Activated CD4-positive, alpha-beta T cell treated with anti-CD3 and anti-CD28 coated beads, Interleukin-2, amount 10 ng/mL, durations not matched to agents 24 days and 14 days (primary cell): ENCODE data around the gene PBOV1. TPM values are rescaled to one million over a fixed set of nuclear protein-coding genes. Genes with fewer than 3 reads are reported as not detected.

Source experiments
- DNase-seq: peaks from one replicate; pipeline ENCODE4 v3.0.0; 2022
- H3K27ac Mint-ChIP-seq: one replicate; pipeline ENCODE4 v1.8.0; 2022; ENCODE audit warnings: mild to moderate bottlenecking, mixed read lengths
- H3K27me3 Mint-ChIP-seq: one replicate; pipeline ENCODE4 v1.8.0; 2022; ENCODE audit warnings: mixed read lengths
- H3K36me3 Mint-ChIP-seq: one replicate; pipeline ENCODE4 v1.8.0; 2022; ENCODE audit warnings: low read depth, mild to moderate bottlenecking, mixed read lengths
- H3K4me1 Mint-ChIP-seq: one replicate; pipeline ENCODE4 v1.8.0; 2021; ENCODE audit warnings: mixed read lengths
- H3K4me3 Mint-ChIP-seq: one replicate; pipeline ENCODE4 v1.8.0; 2022; ENCODE audit warnings: mild to moderate bottlenecking, moderate library complexity, mixed read lengths
- H3K9me3 Mint-ChIP-seq: one replicate; pipeline ENCODE4 v1.8.0; 2021; ENCODE audit warnings: mixed read lengths
- intact Hi-C: fragments of 100-400 bp; cut with micrococcal nuclease; formaldehyde crosslinking; loops from one replicate; pipeline ENCODE4 v1.15.1; 2023
- total RNA-seq: library from RNA; stranded (reverse); gene quantifications from 2 replicates; pipeline ENCODE4 v1.2.3, GENCODE V29; 2022

PBOV1 gene
- not detected in 2 replicates for total RNA-seq

DNA sequence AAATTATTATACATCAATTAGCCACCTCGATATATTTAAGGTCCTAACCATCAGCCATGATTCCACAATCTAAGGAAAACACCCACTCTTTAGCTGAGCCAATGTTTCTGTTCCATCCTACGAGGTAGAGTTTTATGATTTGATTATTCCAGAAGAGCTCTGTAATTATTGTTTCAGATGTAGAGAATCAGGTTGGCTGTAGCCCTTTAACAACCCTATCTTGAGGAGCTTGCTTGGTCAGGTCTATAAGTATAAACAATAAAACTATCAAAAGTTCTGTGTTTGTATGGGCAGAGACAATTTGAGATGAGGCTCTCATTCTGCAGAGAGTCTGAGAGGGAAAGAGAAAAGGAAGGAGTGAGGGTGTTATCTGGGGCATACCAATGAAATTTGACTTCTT, at the start of gene PBOV1:
Gene PBOV1, minus strand, starts transcription at position 43 of the 400 bp plus-strand sequence. CDS start 96 bp downstream, outside the sequence.
- no peaks in the 10 kb centered on the region for H3K4me1 Mint-ChIP-seq
- no peak within 1 kb of the TSS for H3K27ac Mint-ChIP-seq
- DNase-seq, result no peak
- no peak within 1 kb of the TSS for H3K4me3 Mint-ChIP-seq
- H3K36me3 Mint-ChIP-seq, result no peaks in the 10 kb centered on the region
- no peaks in the 10 kb centered on the region for H3K9me3 Mint-ChIP-seq
- intact Hi-C loops, result no loop called here
- peaks cover 30% of the 10 kb centered on the region for H3K27me3 Mint-ChIP-seq

DNA sequence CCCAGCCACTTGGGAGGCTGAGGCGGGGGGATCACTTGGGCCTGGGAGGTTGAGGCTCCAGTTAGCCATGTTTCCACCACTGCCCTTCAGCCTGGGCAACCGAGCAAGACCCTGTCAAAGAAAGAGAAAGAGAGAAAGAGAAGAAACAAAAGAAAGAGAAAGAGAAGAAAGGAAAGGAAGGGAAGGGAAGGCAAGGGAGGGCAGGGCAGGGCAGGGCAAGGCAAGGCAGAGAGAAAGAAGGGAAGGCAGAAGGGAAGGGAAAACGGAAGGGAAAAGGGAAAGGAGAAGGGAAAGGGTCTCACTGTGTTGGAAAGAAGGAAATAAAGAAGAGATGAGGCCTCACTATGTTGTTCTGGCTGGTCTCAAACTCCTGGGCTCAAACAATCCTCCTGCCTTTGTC, 47.8 kb upstream of the PBOV1 start:
- Mint-ChIP-seq H3K27ac (no peak overlapping the region), H3K36me3 (no peaks in the 10 kb centered on the region)

DNA sequence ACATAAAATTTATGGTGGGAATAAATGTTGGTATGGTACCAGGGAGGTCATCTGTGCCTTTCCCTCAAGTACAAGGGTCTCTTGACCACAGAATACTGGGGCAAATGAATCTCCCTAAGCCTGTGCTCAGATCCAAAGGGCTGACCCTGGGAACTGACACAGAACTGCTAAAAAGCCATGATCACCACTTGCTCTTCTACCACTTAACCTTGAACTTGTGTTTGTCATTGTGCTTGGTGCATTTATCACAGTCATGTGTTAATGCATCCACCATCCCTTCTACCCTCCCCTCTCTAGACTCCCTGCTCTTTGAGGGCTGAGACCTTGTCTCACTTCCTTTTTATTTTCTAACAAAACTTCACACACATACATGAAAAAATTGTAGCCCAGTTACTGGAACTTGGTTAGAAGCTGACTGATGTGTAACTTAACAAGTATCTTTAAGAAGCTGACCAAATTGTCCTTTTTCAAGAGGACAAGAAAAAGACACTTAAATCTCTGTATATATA, 46.1 kb upstream of the PBOV1 start:
- Mint-ChIP-seq H3K27ac (no peak overlapping the region), H3K4me1 (no peaks in the 10 kb centered on the region), H3K4me3 (no peak overlapping the region), H3K9me3 (no peaks in the 10 kb centered on the region), H3K36me3 (no peaks in the 10 kb centered on the region), H3K27me3 (peaks cover 4% of the 10 kb centered on the region)
- DNase-seq, result no peak
- intact Hi-C loops, result no loop called here

More for the DNA sequence above, 47.8 kb upstream of the PBOV1 start:
- H3K9me3 Mint-ChIP-seq, result no peaks in the 10 kb centered on the region
- intact Hi-C loops, result no loop called here
- H3K27me3 Mint-ChIP-seq, result peaks cover 5% of the 10 kb centered on the region
- no peaks in the 10 kb centered on the region for H3K4me1 Mint-ChIP-seq
- DNase-seq, result no peak
- no peak overlapping the region for H3K4me3 Mint-ChIP-seq

DNA sequence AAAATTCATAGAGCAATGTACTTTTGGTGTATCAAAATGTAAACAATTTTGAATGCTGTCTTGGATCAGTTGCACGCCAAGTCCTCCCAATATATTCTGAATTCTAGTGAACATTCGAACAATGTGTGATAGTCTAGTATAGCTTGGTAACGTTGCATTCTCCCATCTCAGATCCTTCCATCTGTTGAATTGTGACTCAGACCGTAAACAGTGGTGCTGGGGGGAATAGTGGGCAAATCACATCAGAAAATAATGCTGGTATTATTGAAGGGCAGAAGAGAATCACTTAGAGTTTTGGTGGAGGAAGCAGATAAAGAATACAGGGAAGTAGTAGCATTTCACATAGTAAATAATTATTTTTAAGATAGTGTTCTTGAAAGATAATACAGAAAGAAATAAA, 45.7 kb upstream of the PBOV1 start:
- intact Hi-C loops, result no loop called here
- Mint-ChIP-seq H3K27me3 (peaks cover 4% of the 10 kb centered on the region), H3K9me3 (no peaks in the 10 kb centered on the region), H3K36me3 (no peaks in the 10 kb centered on the region), H3K4me3 (no peak overlapping the region), H3K4me1 (no peaks in the 10 kb centered on the region), H3K27ac (no peak overlapping the region)
- DNase-seq, result no peak

DNA sequence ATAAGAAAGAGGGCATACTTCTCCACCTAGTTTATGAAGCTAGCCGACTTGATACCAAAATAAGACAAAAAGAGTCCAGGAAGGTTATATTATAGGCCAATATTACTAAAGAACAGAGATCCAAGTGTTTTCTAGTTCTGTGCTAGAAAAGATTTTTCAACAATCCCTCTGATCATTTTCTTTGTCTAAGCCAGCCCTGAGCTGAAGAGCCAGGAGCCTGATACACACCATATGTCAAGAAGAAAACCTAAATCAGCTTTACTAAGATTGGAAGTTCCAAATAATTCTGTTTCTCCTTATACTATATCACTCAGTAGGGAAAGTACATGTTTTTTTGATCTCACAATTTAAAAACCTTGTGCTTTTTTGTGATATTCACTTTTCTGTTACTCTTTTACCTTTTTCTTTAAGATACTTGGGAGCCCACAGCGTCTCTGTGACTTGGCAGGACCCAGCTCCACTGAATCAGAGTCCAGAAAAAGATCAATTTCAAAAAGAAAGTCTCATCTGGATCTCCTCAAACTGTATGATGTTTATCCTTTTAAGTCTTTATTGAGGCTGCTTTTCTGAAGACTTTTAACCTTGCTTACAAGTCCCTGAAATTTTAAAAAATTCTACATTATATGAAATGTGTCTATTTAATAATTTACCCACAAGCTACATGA, 43.0 kb upstream of the PBOV1 start:
- no peaks in the 10 kb centered on the region for H3K4me1 Mint-ChIP-seq
- H3K36me3 Mint-ChIP-seq, result no peaks in the 10 kb centered on the region
- no peak overlapping the region for H3K27ac Mint-ChIP-seq
- peaks cover 4% of the 10 kb centered on the region for H3K27me3 Mint-ChIP-seq
- H3K4me3 Mint-ChIP-seq, result no peak overlapping the region
- intact Hi-C loops, result no loop called here
- DNase-seq, result no peak
- H3K9me3 Mint-ChIP-seq, result no peaks in the 10 kb centered on the region

DNA sequence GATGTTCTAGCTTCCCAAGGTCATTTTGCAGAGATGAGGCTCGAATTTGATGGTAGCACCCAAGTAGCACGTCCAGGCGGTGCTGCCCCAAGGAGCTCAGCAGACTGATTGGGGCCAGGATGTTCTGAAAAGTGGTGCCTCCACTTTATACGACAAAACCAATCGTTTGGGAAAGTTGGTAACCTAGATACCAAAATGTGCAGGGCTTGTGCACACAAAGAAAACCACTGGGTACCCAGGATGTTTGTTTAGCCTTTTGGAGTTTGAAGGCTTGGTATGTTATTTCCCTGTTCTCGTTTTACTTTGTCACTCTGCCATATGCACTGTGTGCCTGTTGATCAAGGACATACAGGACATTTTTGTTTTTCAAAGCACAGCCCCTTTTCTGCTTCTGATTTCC, 40.7 kb upstream of the PBOV1 start:
- Mint-ChIP-seq H3K4me3 (no peak overlapping the region), H3K27ac (no peak overlapping the region), H3K4me1 (no peaks in the 10 kb centered on the region), H3K36me3 (no peaks in the 10 kb centered on the region), H3K9me3 (no peaks in the 10 kb centered on the region), H3K27me3 (peaks cover 2% of the 10 kb centered on the region)
- intact Hi-C loops, result no loop called here
- no peak for DNase-seq

DNA sequence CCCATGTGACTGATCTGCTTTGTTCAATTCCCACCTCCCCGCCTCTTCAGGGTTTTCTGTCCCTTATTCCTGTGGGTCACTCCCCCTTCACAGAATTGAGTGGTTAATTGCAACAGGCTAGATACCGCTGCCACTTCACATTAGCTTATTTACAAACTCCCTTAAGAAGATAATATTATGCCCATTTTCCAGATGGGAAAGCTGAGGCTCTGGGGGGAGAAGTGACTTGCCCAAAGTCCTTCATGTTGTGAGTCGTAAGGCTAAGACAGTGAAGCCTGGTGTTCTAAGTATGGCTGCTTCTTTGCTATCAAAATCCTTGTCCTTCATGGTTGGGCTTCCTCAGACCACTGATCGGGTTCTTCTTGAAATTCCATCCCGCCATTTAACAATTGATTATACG, 39.9 kb upstream of the PBOV1 start:
- H3K4me3 Mint-ChIP-seq, result no peak overlapping the region
- DNase-seq, result no peak
- no peaks in the 10 kb centered on the region for H3K4me1 Mint-ChIP-seq
- H3K9me3 Mint-ChIP-seq, result no peaks in the 10 kb centered on the region
- intact Hi-C loops, result no loop called here
- peaks cover 2% of the 10 kb centered on the region for H3K27me3 Mint-ChIP-seq
- H3K27ac Mint-ChIP-seq, result no peak overlapping the region
- no peaks in the 10 kb centered on the region for H3K36me3 Mint-ChIP-seq

DNA sequence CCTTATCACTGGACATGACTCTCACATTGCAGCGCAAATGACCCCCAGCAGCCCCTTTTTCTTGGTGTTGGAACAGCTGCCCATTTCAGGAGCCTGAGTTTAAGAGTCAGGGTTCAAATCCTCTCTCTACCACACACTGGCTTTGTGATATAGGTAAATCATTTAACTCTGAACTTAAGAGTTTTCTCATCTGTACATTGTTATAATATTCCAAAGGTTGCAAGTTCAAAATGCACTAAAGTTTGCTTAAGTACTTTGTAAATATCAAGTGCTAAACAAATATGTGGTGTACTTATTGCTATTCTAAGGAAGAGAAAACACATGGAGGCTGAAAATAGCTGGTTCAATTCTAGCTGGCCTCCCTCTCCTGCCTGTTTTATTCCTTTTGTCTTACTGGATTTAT, 39.3 kb upstream of the PBOV1 start:
- H3K9me3 Mint-ChIP-seq, result no peaks in the 10 kb centered on the region

DNA sequence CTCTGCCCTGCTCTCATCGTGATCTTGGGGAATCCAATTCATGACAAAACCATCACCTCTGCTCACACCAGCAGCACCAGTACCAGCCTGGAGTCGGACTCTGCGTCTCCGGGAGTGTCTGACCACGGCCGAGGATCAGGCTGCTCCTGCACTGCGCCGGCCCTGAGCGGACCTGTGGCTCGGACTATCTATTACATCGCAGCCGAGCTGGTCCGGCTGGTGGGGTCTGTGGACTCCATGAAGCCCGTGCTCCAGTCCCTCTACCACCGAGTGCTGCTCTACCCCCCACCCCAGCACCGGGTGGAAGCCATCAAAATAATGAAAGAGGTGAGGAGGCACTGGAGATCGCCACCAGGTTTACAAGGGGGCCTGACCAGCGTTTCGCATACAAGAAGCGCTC, 37.2 kb upstream of the PBOV1 start:
- no peaks in the 10 kb centered on the region for H3K36me3 Mint-ChIP-seq
- no peak overlapping the region for H3K4me3 Mint-ChIP-seq
- intact Hi-C loops, result no loop called here
- no peaks in the 10 kb centered on the region for H3K4me1 Mint-ChIP-seq
- H3K27ac Mint-ChIP-seq, result no peak overlapping the region
- peaks cover 4% of the 10 kb centered on the region for H3K27me3 Mint-ChIP-seq
- no peaks in the 10 kb centered on the region for H3K9me3 Mint-ChIP-seq
- DNase-seq, result no peak

More for the DNA sequence above, 39.3 kb upstream of the PBOV1 start:
- DNase-seq, result no peak
- Mint-ChIP-seq H3K4me3 (no peak overlapping the region), H3K27ac (no peak overlapping the region), H3K27me3 (peaks cover 2% of the 10 kb centered on the region), H3K4me1 (no peaks in the 10 kb centered on the region), H3K36me3 (no peaks in the 10 kb centered on the region)
- intact Hi-C loops, result no loop called here

DNA sequence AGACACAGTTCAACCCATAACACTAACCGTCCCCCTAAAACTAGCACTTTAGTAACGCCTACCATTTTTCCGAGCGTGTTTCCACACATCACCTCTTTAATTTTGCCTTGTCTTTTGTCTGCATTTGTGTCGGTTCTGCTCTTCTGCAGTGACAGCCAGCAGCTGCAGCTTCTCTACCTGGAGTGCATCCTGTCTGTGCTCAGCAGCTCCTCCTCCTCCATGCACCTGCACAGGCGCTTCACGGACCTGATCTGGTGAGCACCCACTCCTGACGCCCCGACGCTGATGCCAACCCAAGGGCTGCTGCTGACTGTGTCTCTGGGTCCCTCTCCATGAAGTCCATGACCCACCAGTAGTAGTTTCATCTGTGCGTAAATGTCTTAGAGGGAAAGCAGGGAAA, 35.4 kb upstream of the PBOV1 start:
- Mint-ChIP-seq H3K4me3 (no peak overlapping the region), H3K27me3 (peaks cover 2% of the 10 kb centered on the region), H3K4me1 (no peaks in the 10 kb centered on the region), H3K36me3 (no peaks in the 10 kb centered on the region), H3K27ac (no peak overlapping the region), H3K9me3 (no peaks in the 10 kb centered on the region)
- intact Hi-C loops, result no loop called here
- no peak for DNase-seq

DNA sequence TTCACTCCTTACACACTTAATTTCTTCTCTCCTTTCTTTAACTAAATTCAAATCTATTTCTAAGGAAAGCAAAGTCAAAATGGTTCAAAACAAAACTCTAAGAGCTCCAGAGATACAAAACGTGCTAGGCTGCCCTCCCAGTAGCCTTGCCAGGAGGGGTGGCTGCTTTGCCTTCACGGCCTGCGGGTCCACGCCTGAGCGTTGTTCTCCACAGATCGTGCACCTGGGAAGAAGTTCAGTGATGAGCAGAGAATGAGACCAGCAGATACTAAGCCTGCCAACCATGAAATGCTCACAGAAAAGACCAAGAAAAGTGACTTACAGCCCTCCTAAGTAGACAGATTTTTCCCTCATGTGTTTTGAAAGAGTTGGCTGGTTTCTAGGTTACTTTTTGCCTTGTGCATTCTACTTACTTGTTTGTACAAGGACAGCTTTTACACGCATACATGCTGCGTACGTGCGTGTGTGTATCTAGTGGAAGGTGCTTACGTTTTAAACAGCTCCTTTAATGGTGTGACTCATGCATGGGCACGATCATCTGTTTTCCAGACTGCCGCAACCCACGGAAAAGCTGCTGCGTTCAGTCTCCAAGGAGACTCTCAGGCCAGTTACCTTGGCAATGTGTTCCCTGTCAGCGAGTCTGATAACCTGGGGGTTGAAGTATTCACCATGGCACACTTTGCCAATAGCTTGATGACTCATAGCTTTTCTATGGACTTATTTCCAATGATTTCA, 32.4 kb upstream of the PBOV1 start:
- no peak overlapping the region for H3K27ac Mint-ChIP-seq
- H3K4me1 Mint-ChIP-seq, result no peaks in the 10 kb centered on the region
- intact Hi-C loops, result no loop called here
- no peak for DNase-seq
- peaks cover 2% of the 10 kb centered on the region for H3K27me3 Mint-ChIP-seq
- H3K36me3 Mint-ChIP-seq, result no peaks in the 10 kb centered on the region
- no peaks in the 10 kb centered on the region for H3K9me3 Mint-ChIP-seq
- H3K4me3 Mint-ChIP-seq, result no peak overlapping the region

DNA sequence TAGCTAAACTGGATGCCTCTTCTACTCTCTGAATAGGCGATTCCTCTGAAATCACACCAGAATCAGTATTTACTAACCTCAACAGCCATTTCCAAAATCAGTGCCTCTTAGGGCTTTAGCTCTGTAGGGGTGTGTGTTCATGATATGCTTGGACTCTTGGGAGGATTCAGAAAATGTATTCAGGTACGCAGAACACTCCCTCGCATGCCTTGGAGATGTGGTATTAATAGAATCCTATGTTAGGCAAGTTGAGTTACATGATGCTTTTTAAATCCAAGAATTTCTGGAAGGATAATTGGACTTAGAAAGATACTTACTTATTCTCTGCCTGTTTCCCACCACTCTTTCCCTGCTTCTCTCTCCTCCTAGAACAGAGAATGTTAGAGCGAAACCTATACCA, 31.8 kb upstream of the PBOV1 start:
- no peaks in the 10 kb centered on the region for H3K4me1 Mint-ChIP-seq
- no peak for DNase-seq
- H3K36me3 Mint-ChIP-seq, result no peaks in the 10 kb centered on the region
- peaks cover 2% of the 10 kb centered on the region for H3K27me3 Mint-ChIP-seq
- no peak overlapping the region for H3K27ac Mint-ChIP-seq
- H3K4me3 Mint-ChIP-seq, result no peak overlapping the region
- intact Hi-C loops, result no loop called here
- no peaks in the 10 kb centered on the region for H3K9me3 Mint-ChIP-seq

DNA sequence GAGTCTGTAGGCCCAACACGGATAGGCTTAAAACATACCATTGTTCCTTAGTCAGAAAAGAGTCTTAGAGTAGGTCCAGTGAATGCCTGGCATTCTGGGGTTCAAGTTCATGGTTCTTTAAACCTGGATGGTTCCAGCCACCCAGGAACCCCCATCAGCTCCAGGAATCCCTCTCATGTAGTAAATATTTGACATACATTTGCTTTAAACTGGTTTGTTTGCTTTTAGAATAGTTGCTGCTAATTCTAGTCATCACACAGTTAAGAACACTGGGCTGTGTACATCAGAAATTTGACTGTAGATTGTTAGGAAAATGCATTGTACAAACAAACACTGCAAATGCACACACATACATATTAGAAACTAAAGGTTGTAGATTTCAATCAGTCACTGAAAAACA, 30.6 kb upstream of the PBOV1 start:
- Mint-ChIP-seq H3K4me1 (no peaks in the 10 kb centered on the region), H3K9me3 (no peaks in the 10 kb centered on the region), H3K4me3 (no peak overlapping the region), H3K36me3 (no peaks in the 10 kb centered on the region), H3K27ac (no peak overlapping the region), H3K27me3 (peaks cover 2% of the 10 kb centered on the region)
- intact Hi-C loops, result no loop called here
- DNase-seq, result no peak

DNA sequence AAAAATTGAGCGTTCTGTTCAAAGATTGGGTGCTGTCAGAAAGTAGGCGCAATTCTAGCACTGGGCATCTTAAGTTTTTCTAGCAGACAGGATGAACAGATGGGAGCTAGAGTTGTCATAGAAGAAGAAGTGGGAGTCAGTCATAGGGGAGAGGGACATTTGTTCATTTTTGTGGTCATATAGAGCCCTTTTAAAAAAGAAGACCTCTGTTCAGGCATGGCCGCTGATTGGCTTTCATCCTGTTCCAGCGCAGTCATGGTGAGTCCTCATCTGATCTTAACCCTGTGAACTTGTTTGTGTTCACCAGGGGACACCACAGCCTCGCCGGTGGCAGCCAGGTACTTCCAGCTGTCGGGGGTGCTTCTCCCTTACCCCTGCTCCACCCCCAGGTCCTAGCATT, 29.7 kb upstream of the PBOV1 start:
- Mint-ChIP-seq H3K27ac (no peak overlapping the region), H3K9me3 (no peaks in the 10 kb centered on the region), H3K4me3 (no peak overlapping the region), H3K36me3 (no peaks in the 10 kb centered on the region), H3K4me1 (no peaks in the 10 kb centered on the region), H3K27me3 (peaks cover 2% of the 10 kb centered on the region)
- DNase-seq, result no peak
- intact Hi-C loops, result no loop called here
